Measurements from ENCODE around the gene CEP170B. TPM values are rescaled to one million over a fixed set of nuclear protein-coding genes. Genes with fewer than 3 reads are reported as not detected.
A peak's percentile ranks its signal among the peaks of the same experiment; 100 is the strongest.

CEP170B gene
- total and polyA plus RNA-seq, 9 of the 15 experiments (the other 6 are each of a cell fraction or from before 2014, with no cell fraction given), result 0.01 to 10.2 (median 2.2) TPM

DNA sequence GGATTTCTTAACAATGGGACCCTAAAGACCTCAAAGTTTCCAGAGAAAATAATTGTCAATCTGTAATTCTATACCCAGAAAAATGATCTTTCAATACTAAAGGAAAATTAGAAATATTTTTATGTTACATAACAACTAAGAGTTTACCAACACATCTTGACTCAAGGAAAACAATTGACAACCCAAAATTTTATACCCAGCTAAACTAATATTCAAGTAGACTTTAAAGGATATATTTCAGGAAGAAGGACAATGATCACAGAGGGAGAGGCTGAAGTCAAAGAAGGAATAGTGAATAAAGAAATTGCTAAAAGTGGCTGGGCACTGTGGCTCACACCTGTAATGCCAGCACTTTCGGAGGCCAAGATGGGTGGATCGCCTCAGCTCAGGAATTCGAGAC, 47.0 kb downstream of the CEP170B start:
- no peaks in the 10 kb centered on the region for H3K9me1 ChIP-seq (ENCODE audit: control insufficient read depth, insufficient read depth, low read length)
- WGBS (ENCODE audit: insufficient coverage, low coverage, missing lambda C conversion rate), result 10% methylated on average over 3 of the region's 3 CpGs
- no peak overlapping the region for H3K9ac ChIP-seq (ENCODE audit: insufficient read depth in 1 of 2, low read depth in 2 of 2, low read length in 2 of 2)
- ChIA-PET CTCF (ENCODE audit: low intra/inter-chr PET ratio) (no interaction called here), POLR2A (no interaction called here)
- H3K4me2 ChIP-seq (ENCODE audit: insufficient read depth, low read length), result no peak overlapping the region
- H2AFZ ChIP-seq (ENCODE audit: low read depth, low read length), result no peak overlapping the region
- peaks cover 1 to 2% of the 10 kb centered on the region in 2 experiments; a peak in 3 of 5 replicates for H3K27me3 ChIP-seq (ENCODE audit: control insufficient read depth in 2 of 2, insufficient read depth in 2 of 2, low read length in 2 of 2)
- no TSS peak for BruUV-seq (replicated peaks)
- no peak overlapping the region for H3K4me3 ChIP-seq
- ATAC-seq (no peak), DNase-seq (ENCODE audit: extremely low read depth in 1 of 4, low spot score in 3 of 4) (no peak), FAIRE-seq (no peak)
- H3K4me1 ChIP-seq (replicated peaks in 1 of 2; ENCODE audit: control insufficient read depth in 2 of 2, insufficient read depth in 2 of 2, low read length in 2 of 2), result no peaks in the 10 kb centered on the region
- H3K27ac ChIP-seq (ENCODE audit: extremely low read depth, low read depth, low read length), result no peak overlapping the region
- H3K9me3 ChIP-seq (replicated peaks; ENCODE audit: control insufficient read depth, insufficient read depth, low read depth, low read length), result peaks cover 6% of the 10 kb centered on the region
- in situ Hi-C loops (cut with MboI), result no loop called here
- H3K79me2 ChIP-seq (ENCODE audit: control insufficient read depth, insufficient read depth, low read length), result no peaks in the 10 kb centered on the region
- no peaks in the 10 kb centered on the region for H4K20me1 ChIP-seq (replicated peaks; ENCODE audit: control insufficient read depth, insufficient read depth, low read length)
- TF ChIP-seq SMARCB1 (IDR thresholded peaks at IDR 0.05; ENCODE audit: insufficient read length, low read depth), result no peak
- peak; percentile 82 for TF ChIP-seq ZFP1 (CRISPR knock-in tag; IDR thresholded peaks at IDR 0.05)
- TF ChIP-seq, protein P1, sequence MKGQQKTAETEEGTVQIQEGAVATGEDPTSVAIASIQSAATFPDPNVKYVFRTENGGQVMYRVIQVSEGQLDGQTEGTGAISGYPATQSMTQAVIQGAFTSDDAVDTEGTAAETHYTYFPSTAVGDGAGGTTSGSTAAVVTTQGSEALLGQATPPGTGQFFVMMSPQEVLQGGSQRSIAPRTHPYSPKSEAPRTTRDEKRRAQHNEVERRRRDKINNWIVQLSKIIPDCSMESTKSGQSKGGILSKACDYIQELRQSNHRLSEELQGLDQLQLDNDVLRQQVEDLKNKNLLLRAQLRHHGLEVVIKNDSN (CRISPR knock-in tag; IDR thresholded peaks at IDR 0.05), result no peak
- TF ChIP-seq, protein P2, sequence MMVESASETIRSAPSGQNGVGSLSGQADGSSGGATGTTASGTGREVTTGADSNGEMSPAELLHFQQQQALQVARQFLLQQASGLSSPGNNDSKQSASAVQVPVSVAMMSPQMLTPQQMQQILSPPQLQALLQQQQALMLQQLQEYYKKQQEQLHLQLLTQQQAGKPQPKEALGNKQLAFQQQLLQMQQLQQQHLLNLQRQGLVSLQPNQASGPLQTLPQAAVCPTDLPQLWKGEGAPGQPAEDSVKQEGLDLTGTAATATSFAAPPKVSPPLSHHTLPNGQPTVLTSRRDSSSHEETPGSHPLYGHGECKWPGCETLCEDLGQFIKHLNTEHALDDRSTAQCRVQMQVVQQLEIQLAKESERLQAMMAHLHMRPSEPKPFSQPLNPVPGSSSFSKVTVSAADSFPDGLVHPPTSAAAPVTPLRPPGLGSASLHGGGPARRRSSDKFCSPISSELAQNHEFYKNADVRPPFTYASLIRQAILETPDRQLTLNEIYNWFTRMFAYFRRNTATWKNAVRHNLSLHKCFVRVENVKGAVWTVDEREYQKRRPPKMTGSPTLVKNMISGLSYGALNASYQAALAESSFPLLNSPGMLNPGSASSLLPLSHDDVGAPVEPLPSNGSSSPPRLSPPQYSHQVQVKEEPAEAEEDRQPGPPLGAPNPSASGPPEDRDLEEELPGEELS (CRISPR knock-in tag; IDR thresholded peaks at IDR 0.05; ENCODE audit: borderline replicate concordance), result no peak
- TF ChIP-seq SREBF1 (IDR thresholded peaks at IDR 0.05; ENCODE audit: borderline replicate concordance, low read depth, low read length), result no peak
- intact Hi-C loops (cut with micrococcal nuclease), result no loop called here
- no peaks in the 10 kb centered on the region for H3K36me3 ChIP-seq (ENCODE audit: control insufficient read depth, insufficient read depth, low read length)

Measured in K562 (cell line).